NK-92 treated with Interleukin-12 subunit alpha and Interleukin-12 subunit beta, amount 100 ng/mL, for 24 hours (cell line): Measurements from ENCODE around the gene GPSM3.
"Not testable (repeated sequence)": the region's sequence is repeated elsewhere in the genome, so short reads cannot be mapped to it uniquely, and the experiment has no call there.

Experiments
- DNase-seq: peaks from one replicate; lab custom pipeline; 2025; lab: John Stamatoyannopoulos, UW

The GPSM3 gene, protein sequence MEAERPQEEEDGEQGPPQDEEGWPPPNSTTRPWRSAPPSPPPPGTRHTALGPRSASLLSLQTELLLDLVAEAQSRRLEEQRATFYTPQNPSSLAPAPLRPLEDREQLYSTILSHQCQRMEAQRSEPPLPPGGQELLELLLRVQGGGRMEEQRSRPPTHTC

DNA sequence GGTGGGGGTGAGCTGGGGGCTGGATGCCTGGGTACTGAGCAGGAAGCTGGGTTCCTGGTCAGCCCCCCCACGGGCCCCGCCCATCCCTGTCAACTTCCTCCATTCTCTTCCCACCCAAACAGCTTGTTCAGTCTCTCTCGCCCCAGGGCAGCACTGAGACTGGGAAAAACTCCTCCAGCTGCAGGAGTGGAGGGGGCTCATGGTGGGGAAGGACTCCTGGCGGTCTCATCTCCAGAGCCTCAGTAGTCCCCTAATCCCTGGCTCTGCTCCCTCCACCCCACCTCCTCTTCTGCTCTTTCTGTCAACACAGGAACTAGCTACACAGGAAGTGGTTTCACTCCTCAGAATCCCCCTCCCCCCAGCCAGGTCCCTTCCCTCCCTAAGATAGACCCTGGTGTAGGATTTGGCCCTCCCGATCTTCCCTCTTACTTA lies at the start of gene GPSM3:
TSS of gene GPSM3 (minus strand) at position 36 of the 432 bp plus-strand sequence. CDS start 130 bp downstream, outside the sequence.
- peak; percentile 63 for DNase-seq

DNA sequence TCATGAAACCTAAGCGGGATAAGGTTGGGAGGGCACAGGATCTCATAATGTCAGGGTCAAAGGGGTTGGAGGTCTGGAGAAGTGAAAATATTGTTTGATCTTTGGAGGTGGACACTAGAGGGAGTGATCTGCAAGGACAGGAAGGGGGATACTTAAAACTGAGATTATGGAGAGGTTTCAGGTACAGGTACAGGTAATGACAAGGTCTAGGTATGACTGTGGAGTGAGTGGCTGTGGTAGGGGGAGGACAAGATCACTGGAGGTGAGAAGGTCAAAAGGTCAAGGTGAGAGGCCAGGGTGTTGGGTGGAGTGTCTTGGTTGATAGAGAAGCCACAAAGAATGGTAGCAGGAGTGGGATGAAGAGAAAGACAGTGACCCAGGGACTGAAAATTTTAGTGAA lies 48.2 kb upstream of the GPSM3 start:
- DNase-seq = no peak

DNA sequence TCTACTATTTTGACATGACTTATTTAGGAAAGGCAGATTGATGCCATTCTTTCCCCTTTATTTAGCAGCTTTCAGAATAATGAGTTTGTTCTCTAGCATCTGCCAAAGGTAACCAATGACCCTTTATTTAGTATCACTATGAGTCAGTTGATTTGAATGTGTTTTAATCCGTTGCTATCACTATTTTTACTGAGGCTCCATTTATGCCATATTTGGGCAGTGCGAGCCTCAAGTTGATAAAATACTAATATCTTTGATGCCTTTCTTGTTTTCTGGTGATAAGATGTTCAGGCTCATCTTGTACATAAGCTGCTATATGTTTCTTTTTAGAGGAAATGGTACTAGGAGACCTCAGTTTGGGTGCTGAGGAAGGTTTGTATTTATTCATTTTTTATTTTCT lies 47.0 kb upstream of the GPSM3 start:
- DNase-seq = no peak

DNA sequence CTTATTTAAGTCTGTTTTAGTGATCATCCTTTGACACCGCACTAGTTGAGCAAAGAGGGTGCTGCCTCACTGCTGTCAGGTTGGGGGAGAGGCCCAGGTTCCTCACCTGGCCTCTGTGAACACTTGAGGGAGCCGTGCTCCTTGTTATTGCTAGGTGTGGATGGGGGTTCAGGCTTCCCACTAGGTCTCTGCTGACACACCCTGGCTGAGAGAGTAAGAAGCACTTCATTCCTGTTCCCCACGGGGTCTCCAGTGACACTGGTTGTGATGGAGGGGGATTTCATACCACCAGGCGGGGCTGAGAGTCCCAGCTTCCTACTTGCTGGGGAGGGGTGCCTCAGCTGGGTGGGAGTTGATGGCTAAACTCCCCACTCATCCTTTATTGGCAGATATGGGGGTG lies 42.5 kb upstream of the GPSM3 start:
- no peak for DNase-seq

DNA sequence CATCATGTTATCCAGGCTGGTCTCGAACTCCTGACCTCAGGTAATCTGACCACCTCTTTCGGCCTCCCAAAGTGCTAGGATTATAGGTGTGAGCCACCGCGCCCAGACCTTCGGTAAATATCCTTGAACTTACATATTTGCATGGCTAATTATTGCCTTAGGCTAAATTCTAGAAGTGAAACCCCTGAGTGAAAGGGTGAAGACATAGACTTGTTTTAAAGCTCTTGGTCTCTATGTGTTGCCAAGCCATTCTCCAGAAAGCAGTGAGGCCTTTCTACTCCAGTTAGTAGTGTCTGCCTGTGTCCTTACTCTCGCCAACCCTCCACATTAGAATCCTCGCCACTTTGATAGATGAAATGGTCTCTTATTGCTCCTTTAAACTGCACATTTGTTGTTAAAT lies 34.0 kb upstream of the GPSM3 start:
- no peak for DNase-seq

DNA sequence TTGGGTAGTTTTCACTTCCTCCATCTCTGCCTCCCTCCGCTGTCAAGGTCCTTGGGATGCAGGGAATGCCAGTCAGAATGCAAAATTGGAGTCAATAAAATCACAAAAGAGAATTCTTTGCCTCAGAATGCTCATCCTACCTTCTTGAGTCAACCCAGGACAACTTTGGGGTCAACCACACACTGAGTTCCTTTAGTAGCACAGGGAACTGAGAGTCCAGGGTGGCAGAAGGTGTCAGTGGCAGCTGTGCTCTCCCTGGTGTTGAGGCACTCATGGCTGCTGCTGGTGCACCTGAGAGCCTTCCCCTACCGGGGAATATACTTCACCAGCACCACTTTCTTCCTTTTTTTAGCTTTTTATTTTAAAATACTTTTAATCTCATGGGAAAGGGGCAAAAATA lies 32.3 kb upstream of the GPSM3 start:
- DNase-seq = no peak

DNA sequence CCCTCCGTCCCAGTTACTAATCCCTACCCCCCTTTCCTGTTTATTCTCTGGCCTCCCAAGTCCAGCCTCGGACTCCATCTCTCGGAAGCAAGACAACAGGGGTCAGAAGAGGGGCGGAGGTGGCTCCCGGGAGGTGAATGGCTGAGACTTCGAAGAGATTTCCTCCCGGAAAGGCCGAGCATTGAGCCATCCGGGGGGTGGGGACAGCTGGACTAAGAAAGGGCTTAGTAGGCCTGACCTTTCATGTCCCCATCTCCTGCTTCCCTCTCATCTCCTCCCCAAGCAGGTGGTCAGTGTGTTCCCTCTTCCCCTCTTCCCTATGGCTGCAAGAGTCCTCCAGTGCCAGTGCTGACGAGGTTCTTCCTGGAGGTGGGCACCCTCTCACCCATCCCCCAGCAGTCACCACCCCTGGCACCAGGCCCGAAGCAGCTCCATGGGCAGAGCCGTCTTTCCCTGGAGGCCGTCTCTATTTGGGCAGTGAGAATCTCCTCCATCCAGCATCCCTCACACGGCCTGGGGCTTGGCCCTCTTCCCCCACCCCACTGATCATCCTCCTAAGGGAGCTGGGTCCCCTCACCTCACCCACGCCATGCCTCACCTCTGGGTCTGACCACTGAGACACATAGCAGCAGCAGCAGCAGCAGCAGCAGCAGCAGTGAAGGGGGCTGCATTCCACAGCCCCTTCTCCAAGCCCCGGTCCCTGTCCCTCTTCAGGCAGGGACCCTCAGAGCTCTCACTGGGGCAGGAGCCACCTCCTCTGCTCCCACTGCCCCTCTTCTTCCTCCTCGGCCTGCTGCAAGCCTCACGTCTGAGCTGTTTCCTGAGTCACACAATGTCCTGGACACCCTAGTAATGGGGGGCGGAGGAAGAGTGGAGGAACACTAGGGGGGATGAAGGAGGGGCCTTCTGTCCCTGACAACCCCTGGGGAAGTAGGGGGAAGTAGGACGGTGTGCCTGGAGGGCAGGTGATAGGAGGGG lies 31.1 kb upstream of the GPSM3 start, which contains the start of gene NOTCH4:
TSS of gene NOTCH4 (minus strand) at position 810 of the 978 bp plus-strand sequence. CDS start at position 671, 139 bp downstream.
- DNase-seq = no peak

DNA sequence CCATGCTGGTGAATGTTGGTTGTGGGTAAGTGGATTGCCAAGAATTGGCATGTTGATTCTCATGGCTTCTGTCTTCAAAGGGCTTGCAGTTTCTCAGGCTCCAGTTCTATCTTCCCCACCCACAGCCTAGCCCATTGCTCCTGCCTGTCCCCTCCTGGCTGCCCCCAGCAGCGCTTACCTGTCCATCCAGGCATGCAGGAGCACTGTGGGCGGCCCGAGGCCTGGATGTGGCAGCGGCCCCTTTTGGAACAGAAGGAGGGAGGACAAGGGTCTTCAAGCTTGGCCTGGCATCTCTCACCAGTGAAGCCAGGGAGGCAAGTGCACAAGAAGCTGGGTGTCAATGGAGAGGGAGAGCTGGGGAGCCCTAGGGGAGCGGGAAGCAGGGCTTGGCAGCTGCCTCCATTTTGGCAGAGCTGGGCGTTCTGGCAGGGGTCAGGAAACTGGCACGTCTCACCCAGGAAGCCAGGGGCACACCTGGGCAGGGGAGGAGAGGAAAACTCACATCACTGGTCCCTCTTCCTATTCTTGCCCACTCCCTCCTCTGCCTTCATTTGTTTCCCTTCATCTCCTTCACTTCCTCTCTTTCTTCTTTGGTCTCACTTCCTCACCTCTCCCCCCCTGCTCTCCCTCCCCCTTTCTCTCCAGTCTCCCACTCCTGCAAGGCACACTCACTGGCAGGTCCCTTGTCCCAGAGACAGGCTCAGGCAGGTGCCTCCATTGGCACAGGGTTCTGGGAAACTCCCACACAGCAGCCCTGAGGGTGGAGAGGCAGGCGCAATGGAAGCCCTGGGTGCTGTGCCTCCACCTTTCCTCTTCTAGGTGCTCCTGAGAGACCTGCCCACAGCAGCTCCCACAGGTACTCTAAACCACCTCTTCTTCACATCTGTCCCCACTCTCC lies 30.1 kb upstream of the GPSM3 start:
- DNase-seq = no peak

DNA sequence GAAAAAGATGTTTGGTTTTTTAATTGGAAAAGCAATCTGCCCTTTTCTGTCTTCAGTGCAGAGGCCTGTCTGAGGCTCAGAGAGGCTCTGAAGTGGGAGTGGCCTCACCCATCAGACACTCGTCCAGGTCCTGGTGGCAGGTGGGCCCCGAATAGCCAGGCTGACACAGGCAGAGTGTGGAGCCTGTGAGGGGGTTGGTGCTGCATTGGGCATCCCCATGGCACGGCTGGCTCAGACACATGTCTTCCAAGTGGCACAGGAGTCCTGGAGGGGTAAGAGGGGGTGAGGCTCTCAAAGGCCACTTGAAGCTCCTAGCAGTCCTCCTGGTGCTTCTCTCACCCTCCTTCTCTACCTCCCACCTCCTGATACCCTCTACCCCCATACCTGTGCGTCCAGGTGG lies 27.6 kb upstream of the GPSM3 start:
- DNase-seq = no peak

DNA sequence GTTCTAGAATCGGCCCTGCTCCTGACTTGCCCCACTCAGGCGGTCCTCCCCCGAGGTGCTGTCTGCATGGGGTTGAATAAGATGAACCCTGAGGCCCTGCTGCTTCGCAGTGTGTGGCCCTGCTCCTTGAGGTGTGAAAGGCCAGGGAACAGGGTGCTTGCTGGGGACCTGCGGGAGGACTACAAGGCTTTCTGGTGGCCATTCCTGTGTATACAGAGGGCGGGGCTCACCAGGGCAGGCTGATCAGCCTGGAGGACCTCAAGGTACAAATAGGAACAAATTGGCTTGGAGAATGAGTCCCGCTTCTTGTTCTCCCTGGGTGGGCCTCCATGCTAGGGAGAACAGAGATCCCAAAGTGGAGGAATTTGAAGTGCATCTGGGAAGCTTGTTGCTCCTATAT lies 25.7 kb upstream of the GPSM3 start:
- no peak for DNase-seq

DNA sequence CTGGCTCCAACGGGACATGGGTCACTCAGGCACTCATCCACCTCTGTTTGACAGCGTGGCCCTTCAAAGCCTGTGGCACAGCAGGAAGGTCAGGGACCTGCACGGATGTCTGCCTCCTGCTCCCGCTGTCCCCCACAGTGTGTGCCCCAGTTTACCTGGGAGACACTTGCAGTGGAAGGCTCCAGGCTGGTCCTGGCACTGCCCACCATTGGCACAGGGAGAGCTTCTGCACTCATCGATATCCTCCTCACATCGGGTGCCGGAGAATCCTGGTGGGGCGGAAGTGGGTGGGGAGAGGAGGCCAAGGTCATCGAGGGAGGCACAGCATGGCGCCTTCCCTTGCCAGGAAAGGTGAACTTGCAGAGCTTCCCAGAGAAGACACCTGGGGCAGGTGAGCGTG lies 24.6 kb upstream of the GPSM3 start:
- no peak for DNase-seq

DNA sequence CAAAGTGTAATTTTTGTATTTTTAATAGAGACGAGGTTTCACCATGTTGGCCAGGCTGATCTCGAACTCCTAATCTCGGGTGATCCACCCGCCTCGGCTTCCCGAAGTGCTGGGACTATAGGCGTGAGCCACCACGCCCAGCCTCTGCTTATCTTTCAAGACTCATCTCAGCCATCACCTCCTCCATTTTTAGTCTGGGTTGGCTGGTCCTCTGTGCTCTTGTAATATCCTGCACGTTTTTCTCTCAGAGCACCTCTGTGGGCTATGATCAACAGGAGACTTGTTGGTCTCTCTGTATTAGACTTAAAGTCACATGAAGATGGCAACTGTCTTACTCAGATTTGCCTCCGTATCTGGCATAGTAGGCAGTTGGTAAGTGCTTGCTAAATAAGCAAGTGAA lies 23.8 kb upstream of the GPSM3 start:
- DNase-seq = no peak

DNA sequence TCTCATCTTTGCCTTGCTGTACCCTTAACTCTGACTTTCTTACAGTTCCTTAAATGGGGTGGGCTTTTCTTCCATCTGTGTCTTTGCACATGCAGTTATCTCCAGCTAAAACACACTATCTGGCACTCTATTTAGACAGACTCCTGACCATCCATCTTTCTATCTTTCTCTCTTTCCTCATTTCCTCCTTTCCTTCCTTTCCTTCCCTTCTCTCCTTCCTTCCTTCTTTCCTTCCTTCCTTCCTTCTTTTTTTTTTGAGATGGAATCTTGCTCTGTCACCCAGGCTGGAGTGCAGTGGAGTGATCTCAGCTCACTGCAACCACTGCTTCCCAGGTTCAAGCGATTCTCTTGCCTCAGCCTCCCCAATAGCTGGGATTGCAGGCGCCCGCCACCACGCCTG lies 23.2 kb upstream of the GPSM3 start:
- DNase-seq = no peak

DNA sequence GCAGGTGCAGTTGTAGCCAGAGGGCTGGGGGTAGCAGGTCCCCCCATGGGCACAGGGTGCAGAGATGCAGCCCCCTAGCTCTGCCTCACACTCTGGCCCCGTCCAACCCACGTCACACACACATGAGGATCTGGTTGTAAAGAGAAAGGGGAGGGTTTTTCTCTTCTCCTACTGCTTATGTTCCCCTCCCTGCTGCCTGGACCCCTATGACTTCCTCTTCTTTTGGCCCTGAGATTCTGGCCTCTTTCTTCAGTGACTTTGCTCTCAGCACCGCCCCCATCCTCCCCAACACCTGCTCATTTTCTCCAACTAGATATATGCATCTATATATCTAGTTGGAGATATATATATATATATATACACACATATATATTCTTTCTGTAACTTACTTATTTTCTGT lies 21.7 kb upstream of the GPSM3 start:
- DNase-seq = no peak

DNA sequence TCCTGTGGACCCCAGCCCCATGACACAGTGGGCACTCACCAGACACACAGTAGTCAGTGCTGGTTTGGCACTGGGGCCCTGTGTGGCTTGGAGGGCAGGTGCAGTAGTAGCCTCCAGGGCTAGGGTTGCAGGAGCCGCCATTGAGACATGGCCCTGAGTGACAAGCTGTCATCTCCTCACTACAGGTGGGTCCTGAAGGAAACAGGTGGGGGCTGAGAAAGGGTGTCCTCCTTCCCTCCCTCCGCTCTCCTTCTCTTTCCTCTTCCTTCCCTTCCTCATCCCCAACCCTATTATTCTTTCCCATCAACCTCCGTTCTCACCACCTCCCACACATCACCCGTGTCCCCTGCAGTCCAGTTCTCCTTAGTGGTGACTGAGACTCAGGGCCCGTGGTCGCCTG lies 21.2 kb upstream of the GPSM3 start:
- no peak for DNase-seq

DNA sequence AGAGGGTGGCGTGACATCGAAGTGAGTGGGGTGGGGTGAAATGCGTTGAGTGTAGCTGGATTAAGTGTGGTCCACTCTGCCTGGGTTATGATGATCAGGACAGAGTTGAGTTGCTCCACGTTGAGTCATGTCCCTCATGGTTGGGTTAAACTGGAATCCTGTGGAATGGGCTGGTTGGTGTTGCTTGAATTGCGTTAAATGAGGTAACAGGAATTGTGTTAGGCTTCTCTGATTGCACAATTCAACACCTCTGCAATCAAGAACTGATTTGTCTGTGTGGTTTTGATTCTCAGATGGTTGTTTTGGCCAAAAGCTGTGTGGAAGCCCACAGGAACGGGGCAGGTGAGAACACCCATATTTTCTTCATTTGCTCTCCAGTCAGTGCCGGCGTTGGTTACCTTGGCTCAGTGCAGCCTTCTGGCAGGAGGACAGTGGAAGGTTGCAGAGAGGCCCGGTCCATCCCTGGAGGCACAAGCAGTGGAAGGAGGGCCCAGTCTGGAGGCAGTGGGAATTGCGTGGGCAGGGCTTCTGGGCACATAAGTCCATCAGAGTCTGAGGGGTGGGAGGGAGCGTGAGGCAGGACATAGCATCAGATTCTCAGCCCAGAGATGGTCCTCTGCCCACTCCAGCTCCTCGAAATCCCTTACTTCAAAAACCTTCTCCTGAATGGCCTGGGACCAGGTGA lies 19.8 kb upstream of the GPSM3 start:
- DNase-seq = no peak

DNA sequence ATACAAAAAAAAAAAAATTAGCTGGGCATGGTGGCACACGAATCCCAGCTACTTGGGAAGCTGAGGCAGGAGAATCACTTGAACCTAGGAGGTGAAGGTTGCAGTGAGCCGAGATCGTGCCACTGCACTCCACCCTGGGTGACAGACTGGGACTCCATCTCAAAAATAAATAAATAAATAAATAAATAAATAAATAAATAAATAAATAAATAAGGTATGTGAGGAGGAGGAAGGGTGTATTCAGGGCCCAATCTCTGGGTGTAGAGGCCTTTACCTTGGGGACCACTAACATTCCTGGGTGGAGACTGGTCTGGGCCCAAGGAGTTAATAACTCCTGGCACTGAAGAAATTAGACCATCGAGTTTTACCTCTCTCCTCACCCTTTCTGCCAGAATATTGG lies 19.0 kb upstream of the GPSM3 start:
- DNase-seq = not testable (repeated sequence)

DNA sequence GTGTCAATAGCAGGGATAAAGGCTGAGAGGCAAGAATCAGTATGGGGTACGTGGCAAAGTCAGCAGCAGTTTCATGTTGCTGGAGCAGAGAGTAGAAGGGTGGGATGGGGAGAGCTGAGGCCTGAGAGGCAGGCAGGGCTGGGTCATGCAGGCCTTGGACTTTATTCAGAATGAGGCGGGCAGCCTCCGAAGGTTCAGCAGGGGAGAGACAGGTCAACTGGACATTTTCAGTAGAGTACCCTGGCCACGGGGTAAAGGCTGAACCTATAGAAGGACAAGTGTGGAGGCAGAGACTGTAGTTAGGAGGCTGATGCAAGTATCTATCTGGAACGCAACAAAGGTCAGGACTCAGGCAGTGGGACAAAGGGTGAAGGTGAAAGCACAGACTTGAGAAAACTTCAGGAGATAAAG lies 17.8 kb upstream of the GPSM3 start:
- no peak for DNase-seq

DNA sequence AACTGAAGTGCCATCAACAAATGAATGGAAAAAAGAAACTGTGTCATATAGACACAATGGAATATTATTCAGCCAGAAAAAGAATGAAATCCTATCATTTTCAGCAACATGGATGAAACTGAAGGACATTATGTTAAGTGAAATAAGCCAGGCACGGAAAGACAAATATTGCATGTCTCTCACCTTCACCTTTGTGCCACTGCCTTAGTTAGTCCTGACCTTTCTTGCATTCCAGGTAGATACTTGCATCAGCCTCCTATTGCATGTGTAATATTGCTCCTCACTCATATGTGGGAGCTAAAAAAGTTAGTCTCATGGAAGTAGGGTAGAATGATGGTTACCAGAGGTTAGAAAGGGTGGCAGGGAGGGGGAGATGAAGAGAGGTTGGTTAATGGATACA lies 16.6 kb upstream of the GPSM3 start:
- no peak for DNase-seq

DNA sequence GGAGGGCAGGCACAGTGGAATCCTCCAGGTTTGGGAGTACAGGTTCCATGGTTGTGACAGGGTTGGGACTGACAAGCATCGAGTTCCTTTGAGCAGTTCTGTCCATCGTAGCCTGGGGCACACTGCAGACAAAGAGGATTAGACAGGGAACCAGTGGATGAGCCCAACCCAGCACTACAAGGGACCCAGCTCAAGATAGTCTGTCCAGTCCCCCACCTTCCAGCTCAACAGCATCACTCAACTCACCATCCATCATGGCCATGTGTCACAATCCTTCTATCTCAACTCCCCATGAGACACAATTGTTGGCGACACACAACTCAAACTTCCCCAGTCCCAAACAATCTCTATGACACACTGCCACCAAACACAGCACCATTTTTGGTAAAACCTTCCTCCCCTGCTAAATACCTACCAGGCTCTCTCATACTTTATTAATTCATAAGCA lies 11.8 kb upstream of the GPSM3 start:
- no peak for DNase-seq

DNA sequence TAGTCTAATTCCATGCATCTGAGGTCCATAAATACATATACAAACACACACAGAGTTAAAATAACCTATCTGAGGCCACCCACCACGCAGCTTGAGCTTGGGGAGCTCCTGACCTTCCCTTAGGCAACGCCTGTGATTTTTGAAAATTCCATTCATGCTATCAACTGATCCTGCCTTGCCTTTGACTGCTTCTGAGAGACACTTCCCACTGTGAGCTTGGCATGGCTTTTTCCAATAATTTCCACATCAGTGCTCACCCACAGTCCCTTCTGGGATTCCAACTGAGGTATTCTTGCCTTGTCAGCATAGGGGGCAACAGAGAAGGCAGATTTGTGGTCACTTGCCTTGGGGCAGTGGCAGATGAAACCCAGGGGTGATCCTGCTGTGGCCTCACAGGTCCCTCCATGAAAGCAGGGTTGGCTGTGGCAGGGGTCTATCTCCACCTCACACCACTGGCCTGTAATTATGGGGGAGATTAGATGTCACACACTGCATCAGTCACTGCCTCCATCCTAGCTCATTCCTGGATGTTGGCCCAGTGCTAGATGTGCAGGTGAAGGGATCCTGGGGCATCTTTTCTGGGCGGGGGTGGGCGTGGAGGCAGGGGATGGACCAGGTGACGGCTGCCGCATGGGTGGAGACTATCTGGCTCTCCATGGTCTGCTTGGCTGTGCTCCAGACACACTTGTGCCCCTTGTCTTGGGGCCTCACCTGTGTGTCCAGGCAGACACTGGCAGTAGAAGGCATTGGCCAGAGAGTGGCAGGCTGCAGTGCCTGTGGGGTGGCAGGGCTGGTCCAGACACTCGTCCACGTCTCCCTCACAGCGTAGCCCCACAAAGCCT lies 11.2 kb upstream of the GPSM3 start:
- DNase-seq = no peak
